GM12865 (cell line): ENCODE data around the gene SLC25A17.
A peak's percentile ranks its signal among the peaks of the same experiment; 100 is the strongest.
"Not testable (repeated sequence)": the region's sequence is repeated elsewhere in the genome, so short reads cannot be mapped to it uniquely, and the experiment has no call there.

Experiments used
- DNase-seq: peaks from one replicate; pipeline ENCODE4 v3.0.0; 2010; ENCODE audit warnings: low read depth
- H3K4me3 ChIP-seq: 2 replicates; pipeline ENCODE4 v1.5.1; 2011; ENCODE audit warnings: mild to moderate bottlenecking, low read depth, low read length, control low read depth
- TF ChIP-seq, protein P1 (sequence below): IDR thresholded peaks from 2 replicates; pipeline ENCODE4 v1.5.1; 2011; ENCODE audit warnings: low read length, control low read depth, low read depth, inconsistent platforms; ENCODE audit not compliant: insufficient read depth; ENCODE audit errors: missing control alignments

Gene SLC25A17

GRCh38 chr22:40769761-40770160 is 49.4 kb downstream of the SLC25A17 start:
- H3K4me3 ChIP-seq, result no peak overlapping the region
- DNase-seq, result no peak
- TF ChIP-seq, protein P1, sequence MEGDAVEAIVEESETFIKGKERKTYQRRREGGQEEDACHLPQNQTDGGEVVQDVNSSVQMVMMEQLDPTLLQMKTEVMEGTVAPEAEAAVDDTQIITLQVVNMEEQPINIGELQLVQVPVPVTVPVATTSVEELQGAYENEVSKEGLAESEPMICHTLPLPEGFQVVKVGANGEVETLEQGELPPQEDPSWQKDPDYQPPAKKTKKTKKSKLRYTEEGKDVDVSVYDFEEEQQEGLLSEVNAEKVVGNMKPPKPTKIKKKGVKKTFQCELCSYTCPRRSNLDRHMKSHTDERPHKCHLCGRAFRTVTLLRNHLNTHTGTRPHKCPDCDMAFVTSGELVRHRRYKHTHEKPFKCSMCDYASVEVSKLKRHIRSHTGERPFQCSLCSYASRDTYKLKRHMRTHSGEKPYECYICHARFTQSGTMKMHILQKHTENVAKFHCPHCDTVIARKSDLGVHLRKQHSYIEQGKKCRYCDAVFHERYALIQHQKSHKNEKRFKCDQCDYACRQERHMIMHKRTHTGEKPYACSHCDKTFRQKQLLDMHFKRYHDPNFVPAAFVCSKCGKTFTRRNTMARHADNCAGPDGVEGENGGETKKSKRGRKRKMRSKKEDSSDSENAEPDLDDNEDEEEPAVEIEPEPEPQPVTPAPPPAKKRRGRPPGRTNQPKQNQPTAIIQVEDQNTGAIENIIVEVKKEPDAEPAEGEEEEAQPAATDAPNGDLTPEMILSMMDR, result no peak

DNA sequence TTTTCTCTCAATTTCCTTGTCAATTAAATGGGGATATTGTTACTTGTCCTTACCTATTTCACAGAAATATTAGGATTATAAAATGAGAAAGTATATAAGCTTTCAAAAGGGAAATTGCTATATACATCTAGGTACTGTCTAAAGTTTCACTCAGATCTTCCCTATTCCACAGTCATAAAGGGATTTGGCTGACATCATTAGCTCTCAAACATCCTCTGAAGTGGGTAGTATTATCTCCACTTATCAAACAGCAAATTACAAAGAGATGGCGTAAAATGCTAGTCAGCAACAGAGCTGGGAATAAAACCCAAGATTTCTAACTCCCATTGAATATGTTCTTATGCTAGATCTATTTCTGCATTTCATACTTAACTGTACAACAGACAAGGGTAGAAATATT is 50.9 kb downstream of the SLC25A17 start:
- no peak for DNase-seq
- no peak overlapping the region for H3K4me3 ChIP-seq
- TF ChIP-seq, protein P1, result no peak

GRCh38 chr22:40766956-40767355 is 52.2 kb downstream of the SLC25A17 start:
- H3K4me3 ChIP-seq, result no peak overlapping the region
- no peak for DNase-seq
- TF ChIP-seq, protein P1, result no peak

DNA sequence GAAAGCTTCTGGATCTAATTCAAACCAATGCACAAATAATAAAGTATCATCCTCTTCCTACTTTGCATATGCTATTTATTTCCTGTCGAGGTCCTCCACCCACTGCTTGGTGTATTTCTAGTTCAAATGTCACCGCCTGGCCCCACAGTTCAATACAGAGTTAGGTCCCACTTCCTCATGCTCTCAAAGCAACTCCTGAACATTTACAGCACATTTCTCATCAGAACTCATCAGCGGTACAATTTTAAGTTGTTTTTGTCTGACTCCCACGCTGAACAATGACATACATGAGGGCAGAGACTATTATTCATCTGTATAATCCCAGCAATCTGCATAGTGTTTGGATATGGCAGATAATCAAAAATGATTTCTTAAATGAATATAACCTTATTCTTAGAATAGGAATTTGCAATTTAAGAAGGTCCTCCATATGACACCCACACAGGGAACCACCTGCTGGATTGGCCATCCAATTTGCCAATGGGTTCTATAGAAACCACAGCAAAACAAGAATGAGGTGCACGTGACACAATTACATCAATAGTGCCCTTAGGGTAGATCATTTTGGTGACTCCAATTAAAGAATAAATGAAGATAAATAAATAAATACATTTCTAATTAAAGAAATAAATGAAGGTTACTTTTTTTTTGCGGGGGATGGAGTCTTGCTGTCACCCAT is 54.2 kb downstream of the SLC25A17 start:
- TF ChIP-seq, protein P1, result no peak
- no peak overlapping the region for H3K4me3 ChIP-seq
- peak; percentile 71 for DNase-seq

GRCh38 chr22:40759294-40759840 is 59.8 kb downstream of the SLC25A17 start:
- DNase-seq, result no peak
- no peak overlapping the region for H3K4me3 ChIP-seq
- TF ChIP-seq, protein P1, result no peak

DNA sequence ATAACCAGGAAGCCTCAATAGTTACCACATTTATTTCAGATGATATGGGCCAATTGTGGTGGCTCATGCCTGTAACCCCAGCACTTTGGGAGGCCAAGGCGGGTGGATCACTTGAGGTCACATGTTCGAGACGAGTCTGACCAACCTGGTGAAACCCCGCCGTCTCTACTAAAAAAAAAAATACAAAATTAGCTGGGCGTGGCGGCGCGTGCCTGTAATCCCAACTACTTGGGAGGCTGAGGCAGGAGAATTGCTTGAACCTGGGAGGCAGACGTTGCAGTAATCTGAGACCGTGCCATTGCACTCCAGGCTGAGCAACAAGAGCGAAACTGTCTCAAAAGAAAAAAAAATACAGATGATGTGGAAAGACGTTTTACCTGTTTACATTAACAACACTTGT is 60.3 kb downstream of the SLC25A17 start:
- not testable (repeated sequence) for H3K4me3 ChIP-seq, DNase-seq

DNA sequence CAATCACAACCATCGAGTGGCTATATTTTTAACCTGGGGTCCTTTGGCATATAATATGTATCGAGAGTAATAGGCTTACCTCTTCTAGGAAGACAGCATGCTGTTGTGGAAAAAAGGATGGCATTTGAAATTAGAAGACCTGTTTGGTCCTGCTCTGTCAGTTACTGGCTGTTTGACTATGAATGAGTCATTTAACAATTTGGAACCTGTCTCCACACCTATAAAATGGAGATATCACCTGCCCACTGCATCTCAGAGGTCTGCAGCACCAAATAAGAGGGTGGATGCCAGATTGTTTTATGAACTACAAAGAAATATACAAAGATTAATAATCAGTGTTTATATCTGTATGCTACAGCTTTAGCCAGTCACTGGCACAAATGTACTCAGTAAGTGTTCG is 60.8 kb downstream of the SLC25A17 start:
- no peak overlapping the region for H3K4me3 ChIP-seq
- no peak for DNase-seq
- TF ChIP-seq, protein P1, result no peak
